ENCODE results near the gene EFTUD2. TPM values are rescaled to one million over a fixed set of nuclear protein-coding genes. Genes with fewer than 3 reads are reported as not detected.
"Not testable (repeated sequence)": the region's sequence is repeated elsewhere in the genome, so short reads cannot be mapped to it uniquely, and the experiment has no call there.

Gene EFTUD2
- polyA plus RNA-seq, 3 donors = 82.9 to 144 (median 104) TPM

DNA sequence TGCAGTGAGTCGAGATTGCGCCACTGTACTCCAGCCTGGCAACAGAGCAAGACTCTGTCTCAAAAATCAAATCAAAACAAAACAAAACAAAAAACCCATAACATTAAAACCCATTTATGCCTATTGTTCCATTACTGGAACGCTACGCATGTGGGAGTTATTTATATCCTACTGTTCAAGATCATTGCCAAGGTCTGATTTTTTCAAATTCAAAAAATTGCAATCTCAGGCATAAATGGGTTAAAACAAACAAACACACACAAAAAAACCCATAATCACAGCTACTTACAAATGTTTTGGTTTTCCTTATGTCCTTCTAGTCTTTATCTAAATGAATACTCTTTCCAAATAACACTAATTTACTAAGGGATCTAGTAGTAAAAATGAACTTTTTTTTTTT lies 87.0 kb downstream of the EFTUD2 start:
- intact Hi-C loops (cut with micrococcal nuclease) = no loop called here
- H3K27me3 ChIP-seq (ENCODE audit: control insufficient read depth in 2 of 2, insufficient read depth in 2 of 2, low read length in 2 of 2) = no peaks in the 10 kb centered on the region
- no peaks in the 10 kb centered on the region for H3K36me3 ChIP-seq (replicated peaks in 1 of 2; ENCODE audit: control insufficient read depth in 1 of 2, insufficient read depth in 2 of 2, low read length in 2 of 2)
- H3K27me3 Mint-ChIP-seq (ENCODE audit: low read depth in 3 of 3) = peaks cover 7 to 23% (median 10%) of the 10 kb centered on the region in 3 donors
- H3K4me3 ChIP-seq (replicated peaks in 1 of 3; ENCODE audit: low read depth in 2 of 3, low read length in 3 of 3) = no peak overlapping the region
- no peak for DNase-seq
- no CpG with 5 or more reads among the region's 4 CpGs for WGBS (ENCODE audit: insufficient coverage)
- no peak overlapping the region for H3K4me2 ChIP-seq (replicated peaks; ENCODE audit: extremely low read depth, low read length, poor library complexity, severe bottlenecking)
- H2AFZ ChIP-seq (ENCODE audit: insufficient read depth, low read depth, low read length, poor library complexity, severe bottlenecking) = no peak overlapping the region
- no peak overlapping the region for H3K9ac ChIP-seq (ENCODE audit: insufficient read depth, low read length, poor library complexity, severe bottlenecking)
- H3K4me1 ChIP-seq (ENCODE audit: control insufficient read depth in 1 of 2, insufficient read depth in 2 of 2, low read length in 2 of 2) = no peaks in the 10 kb centered on the region
- H3K4me1 Mint-ChIP-seq = no peaks in the 10 kb centered on the region
- H3K9me3 Mint-ChIP-seq = no peaks in the 10 kb centered on the region
- no peaks in the 10 kb centered on the region for H3K79me2 ChIP-seq (ENCODE audit: insufficient read depth, low read length)
- H3K36me3 Mint-ChIP-seq = no peaks in the 10 kb centered on the region
- no peaks in the 10 kb centered on the region for H4K20me1 ChIP-seq (ENCODE audit: insufficient read depth, low read length)
- H3K4me3 Mint-ChIP-seq = no peak overlapping the region
- H3K27ac ChIP-seq (ENCODE audit: low read depth in 1 of 2, low read length in 2 of 2) = no peak overlapping the region
- TF ChIP-seq, protein P1, sequence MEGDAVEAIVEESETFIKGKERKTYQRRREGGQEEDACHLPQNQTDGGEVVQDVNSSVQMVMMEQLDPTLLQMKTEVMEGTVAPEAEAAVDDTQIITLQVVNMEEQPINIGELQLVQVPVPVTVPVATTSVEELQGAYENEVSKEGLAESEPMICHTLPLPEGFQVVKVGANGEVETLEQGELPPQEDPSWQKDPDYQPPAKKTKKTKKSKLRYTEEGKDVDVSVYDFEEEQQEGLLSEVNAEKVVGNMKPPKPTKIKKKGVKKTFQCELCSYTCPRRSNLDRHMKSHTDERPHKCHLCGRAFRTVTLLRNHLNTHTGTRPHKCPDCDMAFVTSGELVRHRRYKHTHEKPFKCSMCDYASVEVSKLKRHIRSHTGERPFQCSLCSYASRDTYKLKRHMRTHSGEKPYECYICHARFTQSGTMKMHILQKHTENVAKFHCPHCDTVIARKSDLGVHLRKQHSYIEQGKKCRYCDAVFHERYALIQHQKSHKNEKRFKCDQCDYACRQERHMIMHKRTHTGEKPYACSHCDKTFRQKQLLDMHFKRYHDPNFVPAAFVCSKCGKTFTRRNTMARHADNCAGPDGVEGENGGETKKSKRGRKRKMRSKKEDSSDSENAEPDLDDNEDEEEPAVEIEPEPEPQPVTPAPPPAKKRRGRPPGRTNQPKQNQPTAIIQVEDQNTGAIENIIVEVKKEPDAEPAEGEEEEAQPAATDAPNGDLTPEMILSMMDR (IDR thresholded peaks at IDR 0.05) = no peak
- no peaks in the 10 kb centered on the region for H3K9me3 ChIP-seq (replicated peaks in 1 of 2; ENCODE audit: control insufficient read depth in 1 of 2, insufficient read depth in 1 of 2, low read length in 2 of 2)
- no peak overlapping the region for H3K27ac Mint-ChIP-seq

- peaks cover 13 to 23% (median 14%) of the 10 kb centered on the region in 3 donors for H3K27me3 Mint-ChIP-seq (ENCODE audit: low read depth in 3 of 3)
- H4K20me1 ChIP-seq (ENCODE audit: insufficient read depth, low read length); H3K36me3 Mint-ChIP-seq: not testable (repeated sequence)
These were observed 90.4 kb downstream of the EFTUD2 start for GRCh38 chr17:44808656-44809388.

More at GRCh38 chr17:44808656-44809388, 90.4 kb downstream of the EFTUD2 start:
- H3K4me3 ChIP-seq (replicated peaks in 1 of 3; ENCODE audit: low read depth in 2 of 3, low read length in 3 of 3); H3K4me1 Mint-ChIP-seq; DNase-seq; H3K4me2 ChIP-seq (replicated peaks; ENCODE audit: extremely low read depth, low read length, poor library complexity, severe bottlenecking); H3K27ac Mint-ChIP-seq; H3K9me3 ChIP-seq (replicated peaks in 1 of 2; ENCODE audit: control insufficient read depth in 1 of 2, insufficient read depth in 1 of 2, low read length in 2 of 2); H3K27ac ChIP-seq (ENCODE audit: low read depth in 1 of 2, low read length in 2 of 2); H2AFZ ChIP-seq (ENCODE audit: insufficient read depth, low read depth, low read length, poor library complexity, severe bottlenecking); H3K4me1 ChIP-seq (ENCODE audit: control insufficient read depth in 1 of 2, insufficient read depth in 2 of 2, low read length in 2 of 2); H3K79me2 ChIP-seq (ENCODE audit: insufficient read depth, low read length); H3K36me3 ChIP-seq (replicated peaks in 1 of 2; ENCODE audit: control insufficient read depth in 1 of 2, insufficient read depth in 2 of 2, low read length in 2 of 2); H3K9me3 Mint-ChIP-seq; H3K27me3 ChIP-seq (ENCODE audit: control insufficient read depth in 2 of 2, insufficient read depth in 2 of 2, low read length in 2 of 2); H3K4me3 Mint-ChIP-seq; H3K9ac ChIP-seq (ENCODE audit: insufficient read depth, low read length, poor library complexity, severe bottlenecking); intact Hi-C loops (cut with micrococcal nuclease): not testable (repeated sequence)
- WGBS (ENCODE audit: insufficient coverage) = 100% methylated on average over 1 of the region's 9 CpGs

All from CD14-positive monocyte (primary cell).